DND-41 (cell line): ENCODE measurements around the gene KRR1.

Experiments
- ATAC-seq: fragments of 200-7000 bp; cut with Tn5 transposase; 3 replicates; pipeline ENCODE4 v1.9.1; 2021; ENCODE audit warnings: low read depth; ENCODE audit not compliant: insufficient read depth
- DNase-seq: peaks from one replicate; pipeline ENCODE4 v3.0.0-alpha.2; 2020
- H2AFZ ChIP-seq: 2 replicates; pipeline ENCODE4 v1.6.0; 2012; ENCODE audit warnings: low read depth, low read length
- H3K27ac ChIP-seq: 2 replicates; pipeline ENCODE4 v1.5.1; 2012; ENCODE audit warnings: low read length, inconsistent platforms
- H3K27me3 ChIP-seq: fragments of 200-600 bp; sonication (generic); 2 replicates; pipeline ENCODE4 v1.6.0; 2012; ENCODE audit warnings: low read length, mild to moderate bottlenecking, inconsistent platforms; ENCODE audit not compliant: insufficient read depth, poor library complexity
- H3K36me3 ChIP-seq: 2 replicates; pipeline ENCODE4 v1.5.1; 2012; ENCODE audit warnings: low read length, inconsistent platforms; ENCODE audit not compliant: insufficient read depth
- H3K4me1 ChIP-seq: 2 replicates; pipeline ENCODE4 v1.5.1; 2012; ENCODE audit warnings: mild to moderate bottlenecking, low read length; ENCODE audit not compliant: insufficient read depth
- H3K4me2 ChIP-seq: 2 replicates; pipeline ENCODE4 v1.6.0; 2012; ENCODE audit warnings: mild to moderate bottlenecking, moderate library complexity, low read length, inconsistent platforms; ENCODE audit not compliant: insufficient read depth
- H3K4me3 ChIP-seq, 2 experiments: fragments of 200-600 bp in 1 of 2; shearing (Covaris generic) in 1 of 2; 2 replicates each; pipeline ENCODE4 v1.5.1; 2012 to 2016; ENCODE audit warnings: inconsistent platforms in 2 of 2, low read length in 2 of 2, mild to moderate bottlenecking in 2 of 2, low read depth in 1 of 2, moderate library complexity in 1 of 2
- H3K79me2 ChIP-seq: 2 replicates; pipeline ENCODE4 v1.6.0; 2012; ENCODE audit warnings: low read length, inconsistent platforms; ENCODE audit not compliant: insufficient read depth
- H3K9ac ChIP-seq: 2 replicates; pipeline ENCODE4 v1.6.0; 2012; ENCODE audit warnings: low read depth, mild to moderate bottlenecking, inconsistent platforms, low read length, moderate library complexity
- H3K9me3 ChIP-seq: 2 replicates; pipeline ENCODE4 v1.5.1; 2012; ENCODE audit warnings: low read length, moderate library complexity, mild to moderate bottlenecking, inconsistent platforms; ENCODE audit not compliant: insufficient read depth, severe bottlenecking
- H4K20me1 ChIP-seq: 2 replicates; pipeline ENCODE4 v1.6.0; 2012; ENCODE audit warnings: low read length; ENCODE audit not compliant: insufficient read depth
- EZH2 ChIP-seq: IDR thresholded peaks from 3 replicates; pipeline ENCODE4 v1.6.1; 2012; ENCODE audit warnings: borderline replicate concordance, low read depth, mild to moderate bottlenecking, moderate library complexity, low read length, inconsistent platforms; ENCODE audit not compliant: severe bottlenecking
- TF ChIP-seq, protein P1 (sequence below): IDR thresholded peaks from 2 replicates; pipeline ENCODE4 v1.5.1; 2012; ENCODE audit warnings: borderline replicate concordance, low read length, moderate library complexity, mild to moderate bottlenecking; ENCODE audit not compliant: poor library complexity, severe bottlenecking; ENCODE audit errors: extremely low read depth

The KRR1 gene

GRCh38 chr12:75477137-75477536, 34.3 kb downstream of the KRR1 start:
- peaks cover 8% of the 10 kb centered on the region for H3K79me2 ChIP-seq
- H3K4me1 ChIP-seq: peaks cover 55% of the 10 kb centered on the region
- H3K9me3 ChIP-seq: no peaks in the 10 kb centered on the region
- H2AFZ ChIP-seq: no peak overlapping the region
- no peak overlapping the region for H3K9ac ChIP-seq
- H3K4me3 ChIP-seq: no peak overlapping the region
- H3K4me2 ChIP-seq: no peak overlapping the region
- TF ChIP-seq EZH2: no peak
- TF ChIP-seq, protein P1, sequence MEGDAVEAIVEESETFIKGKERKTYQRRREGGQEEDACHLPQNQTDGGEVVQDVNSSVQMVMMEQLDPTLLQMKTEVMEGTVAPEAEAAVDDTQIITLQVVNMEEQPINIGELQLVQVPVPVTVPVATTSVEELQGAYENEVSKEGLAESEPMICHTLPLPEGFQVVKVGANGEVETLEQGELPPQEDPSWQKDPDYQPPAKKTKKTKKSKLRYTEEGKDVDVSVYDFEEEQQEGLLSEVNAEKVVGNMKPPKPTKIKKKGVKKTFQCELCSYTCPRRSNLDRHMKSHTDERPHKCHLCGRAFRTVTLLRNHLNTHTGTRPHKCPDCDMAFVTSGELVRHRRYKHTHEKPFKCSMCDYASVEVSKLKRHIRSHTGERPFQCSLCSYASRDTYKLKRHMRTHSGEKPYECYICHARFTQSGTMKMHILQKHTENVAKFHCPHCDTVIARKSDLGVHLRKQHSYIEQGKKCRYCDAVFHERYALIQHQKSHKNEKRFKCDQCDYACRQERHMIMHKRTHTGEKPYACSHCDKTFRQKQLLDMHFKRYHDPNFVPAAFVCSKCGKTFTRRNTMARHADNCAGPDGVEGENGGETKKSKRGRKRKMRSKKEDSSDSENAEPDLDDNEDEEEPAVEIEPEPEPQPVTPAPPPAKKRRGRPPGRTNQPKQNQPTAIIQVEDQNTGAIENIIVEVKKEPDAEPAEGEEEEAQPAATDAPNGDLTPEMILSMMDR: no peak
- no peak overlapping the region for H3K27ac ChIP-seq
- DNase-seq (no peak), ATAC-seq (no peak)
- H3K36me3 ChIP-seq: no peaks in the 10 kb centered on the region
- no peaks in the 10 kb centered on the region for H4K20me1 ChIP-seq
- H3K27me3 ChIP-seq: no peaks in the 10 kb centered on the region

GRCh38 chr12:75476071-75476470, 35.3 kb downstream of the KRR1 start:
- Histone ChIP-seq H3K9ac (no peak overlapping the region), H3K4me1 (peaks cover 44% of the 10 kb centered on the region), H3K4me3 (no peak overlapping the region), H2AFZ (no peak overlapping the region), H4K20me1 (no peaks in the 10 kb centered on the region), H3K79me2 (no peaks in the 10 kb centered on the region), H3K36me3 (no peaks in the 10 kb centered on the region), H3K4me2 (no peak overlapping the region), H3K27ac (no peak overlapping the region), H3K9me3 (no peaks in the 10 kb centered on the region), H3K27me3 (no peaks in the 10 kb centered on the region)
- DNase-seq: no peak
- no peak for ATAC-seq
- TF ChIP-seq, protein P1: no peak
- TF ChIP-seq EZH2: no peak

DNA sequence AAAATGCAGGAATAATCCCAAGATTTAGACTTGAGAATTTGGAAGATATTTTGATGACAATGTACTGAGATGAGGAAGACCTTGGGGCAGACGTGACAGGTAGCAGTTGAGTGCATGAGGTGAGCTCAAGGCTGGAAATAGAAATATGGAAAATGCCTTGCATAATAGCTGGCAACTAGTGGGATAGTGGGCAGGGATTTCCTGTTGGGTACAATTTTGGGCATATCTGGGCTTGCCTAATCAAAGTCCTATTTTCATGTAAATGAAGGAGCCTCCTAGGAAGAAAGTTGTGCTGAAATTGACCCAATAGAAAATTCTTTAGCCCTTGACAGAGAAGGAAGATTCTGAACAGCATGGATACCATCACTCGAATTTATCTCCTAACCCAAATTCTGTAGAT, 37.3 kb downstream of the KRR1 start:
- ATAC-seq: no peak
- H3K9ac ChIP-seq: no peak overlapping the region
- no peak overlapping the region for H3K27ac ChIP-seq
- H3K4me3 ChIP-seq: no peak overlapping the region
- H3K9me3 ChIP-seq: no peaks in the 10 kb centered on the region
- no peaks in the 10 kb centered on the region for H3K36me3 ChIP-seq
- H3K4me1 ChIP-seq: peaks cover 25% of the 10 kb centered on the region
- no peaks in the 10 kb centered on the region for H4K20me1 ChIP-seq
- H3K79me2 ChIP-seq: no peaks in the 10 kb centered on the region
- TF ChIP-seq, protein P1: no peak
- no peak for TF ChIP-seq EZH2
- no peak overlapping the region for H2AFZ ChIP-seq
- no peak overlapping the region for H3K4me2 ChIP-seq
- no peaks in the 10 kb centered on the region for H3K27me3 ChIP-seq
- no peak for DNase-seq
